OCI-LY3 (cell line): ENCODE data around the gene WNT7A.

Experiments
- H2AFZ ChIP-seq: fragments of 200-600, 300-600 bp; shearing (Covaris generic); 2 replicates; pipeline ENCODE4 v1.6.0; 2014; ENCODE audit warnings: antibody characterized with exemption, low read depth, low read length
- H3K27ac ChIP-seq: fragments of 200-600, 300-600 bp; sonication (generic); 2 replicates; pipeline ENCODE4 v1.5.1; 2014; ENCODE audit warnings: mild to moderate bottlenecking, low read length, moderate library complexity, mixed read lengths
- H3K27me3 ChIP-seq: fragments of 200-600, 300-600 bp; sonication (generic); 2 replicates; pipeline ENCODE4 v1.6.1; 2014; ENCODE audit warnings: low read depth, low read length, mixed read lengths
- H3K36me3 ChIP-seq: fragments of 200-600, 300-600 bp; sonication (generic); replicated peaks from 2 replicates; pipeline ENCODE3; 2014; ENCODE audit warnings: low read depth, low read length, mixed read lengths
- H3K4me1 ChIP-seq: fragments of 300-600, 200-600 bp; sonication (generic); 2 replicates; pipeline ENCODE4 v1.6.1; 2014; ENCODE audit warnings: low read length, mixed read lengths
- H3K4me2 ChIP-seq: fragments of 200-600, 300-600 bp; sonication (generic); 2 replicates; pipeline ENCODE4 v1.6.1; 2014; ENCODE audit warnings: low read length, mixed read lengths
- H3K4me3 ChIP-seq: fragments of 300-600, 200-600 bp; sonication (generic); 2 replicates; pipeline ENCODE4 v1.5.1; 2014; ENCODE audit warnings: antibody characterized with exemption, mild to moderate bottlenecking, low read length, moderate library complexity
- H3K79me2 ChIP-seq: fragments of 300-600, 200-600 bp; shearing (Covaris generic); 2 replicates; pipeline ENCODE4 v1.6.1; 2014; ENCODE audit warnings: mild to moderate bottlenecking, low read length, mixed read lengths
- H3K9ac ChIP-seq: fragments of 300-600, 200-600 bp; shearing (Covaris generic); 2 replicates; pipeline ENCODE4 v1.6.0; 2014; ENCODE audit warnings: mild to moderate bottlenecking, low read length, moderate library complexity
- H3K9me3 ChIP-seq: fragments of 200-600, 300-600 bp; shearing (Covaris generic); 2 replicates; pipeline ENCODE4 v1.6.1; 2014; ENCODE audit warnings: low read length, mixed read lengths; ENCODE audit not compliant: insufficient read depth
- H4K20me1 ChIP-seq: fragments of 200-600, 300-600 bp; sonication (generic); 2 replicates; pipeline ENCODE4 v1.6.1; 2016; ENCODE audit warnings: low read length, mixed read lengths; ENCODE audit not compliant: insufficient read depth
- EZH2phosphoT487 ChIP-seq: fragments of 200-600 bp; shearing (Covaris generic); IDR thresholded peaks from 2 replicates; pipeline ENCODE4 v1.6.1; 2018; ENCODE audit warnings: antibody characterized with exemption, mixed run types, low read depth
- TF ChIP-seq, protein P1 (sequence below): fragments of 200-600, 300-600 bp; sonication (generic); IDR thresholded peaks from 2 replicates; pipeline ENCODE4 v1.5.1; 2014; ENCODE audit warnings: antibody characterized with exemption, low read length, low read depth

The WNT7A gene

DNA sequence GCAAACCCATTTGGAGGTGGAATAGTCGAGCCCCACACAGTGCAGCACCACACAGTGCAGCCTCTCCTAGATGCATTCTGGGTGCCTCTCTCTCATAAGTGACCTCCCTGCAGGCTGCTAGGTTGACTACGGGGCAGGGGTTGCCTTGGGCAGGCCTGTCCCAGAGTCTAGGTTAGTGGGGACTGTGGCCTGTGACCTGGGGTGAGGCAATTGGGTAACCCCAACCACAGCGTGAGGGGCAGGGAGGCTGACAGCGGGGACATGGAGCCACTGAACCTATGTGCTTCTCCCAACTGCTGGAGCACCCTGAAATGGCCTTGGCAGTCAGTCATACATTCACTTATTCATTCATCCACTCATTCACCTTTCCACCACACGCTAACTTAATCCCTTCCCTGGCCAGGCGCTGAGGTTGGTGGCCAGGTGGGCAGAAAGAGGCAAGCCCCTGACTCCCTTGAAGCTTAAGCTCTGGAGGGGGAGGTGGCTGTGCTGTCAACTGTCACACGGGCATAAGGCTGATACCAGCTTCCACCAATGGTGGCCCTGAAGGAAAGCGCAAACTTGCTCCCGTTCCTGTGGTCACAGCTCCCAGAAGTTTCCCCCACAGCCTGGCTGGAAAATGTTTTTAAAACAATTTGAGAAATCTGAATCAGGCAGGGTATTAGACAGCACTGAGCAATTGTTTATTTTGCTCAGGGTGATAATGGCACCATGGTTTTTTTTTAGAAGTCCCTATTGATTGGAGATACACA, 46.2 kb downstream of the WNT7A start:
- H3K79me2 ChIP-seq = no peaks in the 10 kb centered on the region
- no peak for TF ChIP-seq EZH2phosphoT487
- TF ChIP-seq, protein P1, sequence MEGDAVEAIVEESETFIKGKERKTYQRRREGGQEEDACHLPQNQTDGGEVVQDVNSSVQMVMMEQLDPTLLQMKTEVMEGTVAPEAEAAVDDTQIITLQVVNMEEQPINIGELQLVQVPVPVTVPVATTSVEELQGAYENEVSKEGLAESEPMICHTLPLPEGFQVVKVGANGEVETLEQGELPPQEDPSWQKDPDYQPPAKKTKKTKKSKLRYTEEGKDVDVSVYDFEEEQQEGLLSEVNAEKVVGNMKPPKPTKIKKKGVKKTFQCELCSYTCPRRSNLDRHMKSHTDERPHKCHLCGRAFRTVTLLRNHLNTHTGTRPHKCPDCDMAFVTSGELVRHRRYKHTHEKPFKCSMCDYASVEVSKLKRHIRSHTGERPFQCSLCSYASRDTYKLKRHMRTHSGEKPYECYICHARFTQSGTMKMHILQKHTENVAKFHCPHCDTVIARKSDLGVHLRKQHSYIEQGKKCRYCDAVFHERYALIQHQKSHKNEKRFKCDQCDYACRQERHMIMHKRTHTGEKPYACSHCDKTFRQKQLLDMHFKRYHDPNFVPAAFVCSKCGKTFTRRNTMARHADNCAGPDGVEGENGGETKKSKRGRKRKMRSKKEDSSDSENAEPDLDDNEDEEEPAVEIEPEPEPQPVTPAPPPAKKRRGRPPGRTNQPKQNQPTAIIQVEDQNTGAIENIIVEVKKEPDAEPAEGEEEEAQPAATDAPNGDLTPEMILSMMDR = no peak

DNA sequence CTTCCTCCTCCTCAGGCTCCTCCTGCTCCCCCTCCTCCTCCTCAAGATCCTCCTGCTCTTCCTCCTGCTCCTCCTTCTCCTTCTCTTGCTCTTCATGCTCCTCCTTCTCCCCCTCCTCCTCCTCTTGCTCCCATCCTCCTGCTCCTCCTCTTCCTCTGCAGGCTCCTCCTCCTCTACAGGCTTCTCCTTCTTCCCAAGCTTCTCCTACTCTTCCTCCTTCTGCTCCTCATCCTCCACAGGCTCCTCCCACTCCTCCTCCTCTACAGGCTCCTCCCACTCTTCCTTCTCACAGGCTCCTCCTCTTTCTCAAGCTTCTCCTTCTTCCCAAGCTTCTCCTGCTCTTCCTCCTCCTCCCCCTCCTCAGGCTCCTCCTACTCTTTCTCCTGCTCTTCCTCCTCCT, 47.7 kb downstream of the WNT7A start:
- no peaks in the 10 kb centered on the region for H3K9me3 ChIP-seq
- H2AFZ ChIP-seq = no peak overlapping the region
- H3K9ac ChIP-seq = no peak overlapping the region
- no peak overlapping the region for H3K4me3 ChIP-seq
- H4K20me1 ChIP-seq = no peaks in the 10 kb centered on the region
- H3K79me2 ChIP-seq = no peaks in the 10 kb centered on the region
- H3K4me2 ChIP-seq = no peak overlapping the region
- no peak overlapping the region for H3K27ac ChIP-seq
- no peak for TF ChIP-seq EZH2phosphoT487
- TF ChIP-seq, protein P1 = no peak
- peaks cover 55% of the 10 kb centered on the region for H3K27me3 ChIP-seq
- H3K36me3 ChIP-seq = no peaks in the 10 kb centered on the region
- H3K4me1 ChIP-seq = no peaks in the 10 kb centered on the region

More for the DNA sequence above, 46.2 kb downstream of the WNT7A start:
- Histone ChIP-seq H4K20me1 (no peaks in the 10 kb centered on the region), H2AFZ (no peak overlapping the region), H3K9me3 (no peaks in the 10 kb centered on the region), H3K36me3 (no peaks in the 10 kb centered on the region), H3K27me3 (peaks cover 67% of the 10 kb centered on the region), H3K27ac (no peak overlapping the region), H3K9ac (no peak overlapping the region), H3K4me1 (no peaks in the 10 kb centered on the region), H3K4me2 (no peak overlapping the region), H3K4me3 (no peak overlapping the region)

DNA sequence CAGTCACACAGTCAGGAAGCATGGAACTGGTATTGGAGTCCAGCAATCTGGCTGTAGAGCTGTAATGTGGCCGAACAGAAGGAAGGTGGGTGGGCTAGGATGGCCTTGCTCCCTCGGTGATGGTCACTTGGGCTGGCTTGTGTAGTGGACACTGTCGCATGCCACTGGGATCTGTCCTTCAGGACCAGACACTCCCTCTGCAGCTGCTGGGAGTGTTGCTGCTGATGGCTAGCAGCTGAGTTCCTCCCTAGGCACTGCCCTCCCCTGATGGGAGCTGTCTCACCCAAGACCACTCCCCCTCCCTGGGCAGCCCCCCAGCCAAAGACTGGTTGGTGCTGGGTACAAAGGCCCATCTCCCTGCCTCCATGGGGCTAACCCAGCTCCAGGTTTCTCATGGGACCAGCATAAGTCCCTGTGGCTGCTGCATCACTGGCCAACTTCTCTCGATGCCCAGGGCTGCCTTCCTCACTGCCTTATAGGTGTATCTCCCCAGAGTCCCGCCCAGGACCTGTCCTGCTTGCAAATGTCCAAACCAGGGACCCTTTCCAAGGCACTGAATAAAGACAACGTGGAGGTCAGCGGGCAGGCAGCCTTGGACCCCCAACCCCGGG, 48.4 kb downstream of the WNT7A start:
- no peaks in the 10 kb centered on the region for H3K79me2 ChIP-seq
- no peaks in the 10 kb centered on the region for H4K20me1 ChIP-seq
- H2AFZ ChIP-seq = no peak overlapping the region
- no peak overlapping the region for H3K4me3 ChIP-seq
- H3K9me3 ChIP-seq = no peaks in the 10 kb centered on the region
- TF ChIP-seq, protein P1 = no peak
- no peak for TF ChIP-seq EZH2phosphoT487
- H3K36me3 ChIP-seq = no peaks in the 10 kb centered on the region
- no peak overlapping the region for H3K27ac ChIP-seq
- H3K27me3 ChIP-seq = peaks cover 52% of the 10 kb centered on the region
- H3K9ac ChIP-seq = no peak overlapping the region
- no peaks in the 10 kb centered on the region for H3K4me1 ChIP-seq
- no peak overlapping the region for H3K4me2 ChIP-seq

DNA sequence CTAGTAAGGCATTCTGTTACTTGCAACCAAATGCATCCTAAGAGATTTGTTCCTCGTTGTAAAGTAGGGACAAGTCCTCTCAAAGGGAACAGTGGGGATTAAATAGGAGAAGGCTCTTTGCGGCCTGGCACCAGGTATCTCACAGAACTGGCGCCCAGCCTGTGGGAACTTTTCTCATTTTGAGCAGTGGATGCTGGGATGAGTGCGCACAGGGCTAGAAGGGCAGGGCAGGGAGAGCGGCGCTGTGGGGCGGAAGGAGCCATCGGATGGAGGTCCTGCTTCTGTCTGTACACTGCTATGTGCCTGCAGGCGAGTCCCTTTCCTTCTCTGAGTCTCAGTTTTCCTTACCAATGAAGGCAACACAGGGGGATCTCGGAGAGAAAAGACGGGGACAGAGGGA, 50.6 kb downstream of the WNT7A start:
- Histone ChIP-seq H3K4me1 (no peaks in the 10 kb centered on the region), H3K4me3 (no peak overlapping the region), H3K27me3 (peaks cover 51% of the 10 kb centered on the region), H2AFZ (no peak overlapping the region), H3K79me2 (no peaks in the 10 kb centered on the region), H3K9ac (no peak overlapping the region), H3K9me3 (no peaks in the 10 kb centered on the region), H3K27ac (no peak overlapping the region), H4K20me1 (no peaks in the 10 kb centered on the region), H3K4me2 (no peak overlapping the region), H3K36me3 (no peaks in the 10 kb centered on the region)
- TF ChIP-seq, protein P1 = no peak
- no peak for TF ChIP-seq EZH2phosphoT487
